Adrenal gland (tissue), 12 donors: ENCODE results near the gene MIPOL1. TPM values are rescaled to one million over a fixed set of nuclear protein-coding genes. Genes with fewer than 3 reads are reported as not detected.

Source experiments
- DNase-seq, 7 donors: peaks; one replicate each; pipeline ENCODE4 v3.0.0-alpha.2; 2019 to 2020
- H3K27ac ChIP-seq, 5 donors: fragments of 200-600 bp; sonication (generic) in 4 of 5; 1 replicate in 3 of 5; 2 replicates in 2 of 5; pipeline versions ENCODE4 v1.5.1 to v1.8.0; 2016 to 2020; ENCODE audit warnings: mild to moderate bottlenecking in 1 of 5
- H3K27me3 ChIP-seq: fragments of 200-600 bp; 2 replicates; pipeline ENCODE4 v1.8.0; 2021
- H3K36me3 ChIP-seq, 2 donors: fragments of 200-600 bp; replicated peaks in 1 of 2; 1 replicate in 1 of 2; 2 replicates in 1 of 2; pipeline versions ENCODE4 v1.5.1 to v1.8.0; 2018 to 2022
- H3K4me1 ChIP-seq, 2 donors: fragments of 200-600 bp; replicated peaks in 1 of 2; 1 replicate in 1 of 2; 2 replicates in 1 of 2; pipeline versions ENCODE4 v1.5.1 to v1.8.0; 2018 to 2021
- H3K4me3 ChIP-seq, 4 donors: fragments of 200-600 bp; sonication (generic) in 3 of 4; one replicate each; pipeline ENCODE4 v1.5.1; 2016 to 2018
- H3K9me3 ChIP-seq, 3 donors: fragments of 200-600 bp; sonication (generic) in 1 of 3; replicated peaks in 1 of 3; 1 replicate in 2 of 3; 2 replicates in 1 of 3; pipeline versions ENCODE4 v1.5.1 to v1.8.0; 2016 to 2021
- CTCF ChIP-seq, 6 experiments: fragments of 450-650 bp in 4 of 6; fragments of 200-600 bp in 2 of 6; sonication (generic) in 1 of 6; IDR thresholded peaks; 1 replicate in 5 of 6; 2 replicates in 1 of 6; pipeline versions ENCODE4 v1.5.1 to v1.8.0; 2016 to 2021; ENCODE audit warnings: antibody characterized with exemption in 6 of 6, mild to moderate bottlenecking in 2 of 6, moderate library complexity in 1 of 6
- POLR2A ChIP-seq, 2 donors: fragments of 450-650 bp; IDR thresholded peaks; one replicate each; pipeline ENCODE4 v1.6.1; 2017; ENCODE audit warnings: antibody characterized with exemption in 2 of 2, mild to moderate bottlenecking in 2 of 2, moderate library complexity in 1 of 2
- WGBS, 4 donors: extraction: QIAGEN DNeasy Blood & Tissue Kit in 2 of 4; methylation state at CpG; one replicate each; pipeline versions ENCODE4 v1.1.5 to v1.1.7; 2013 to 2017; 5-methylcytosine and 5-hydroxymethylcytosine counted together
- intact Hi-C, 2 donors: fragments of 100-400 bp; cut with DNase I; formaldehyde crosslinking; loops; one replicate each; pipeline versions ENCODE4 v1.14.1 to v1.15.0; 2022 to 2023
- polyA plus RNA-seq, 3 donors: library from polyadenylated mRNA; stranded (reverse); fragments of 200-250 nt in 2 of 3; fragments of 350-450 nt in 1 of 3; fragmentation: Illumina TruSeq in 1 of 3; extraction: RNeasy Lipid Tissue Mini Kit (QIAGEN cat#74804) in 1 of 3; gene quantifications; one replicate each; pipeline ENCODE4 v1.2.3, GENCODE V29; 2013 to 2014
- total RNA-seq, 9 donors: library from RNA; depleted of rRNA in 4 of 9; stranded (reverse); fragments of >200 nt in 4 of 9; fragments of 120-200 nt in 1 of 9; fragmentation: NEBNext Ultra II Directional in 1 of 9; extraction: Animal tissue kit (Norgen Biotek cat#: 25700) in 1 of 9; gene quantifications; one replicate each; pipeline versions ENCODE4 v1.1.0 to v1.2.4, GENCODE V29; 2013 to 2023
- donor health status: healthy with polysubstance abuse.
- donor health status: Bipolar disorder and iron deficiency.
- donor health status: DM: yes; HTN: yes; CAD: no.
- donor health status: DM: no; HTN: no; CAD: no.
- donor health status: DM: no; HTN: no; CAD: no.
- donor health status: DM: yes; HTN: yes; CAD: no.

Gene MIPOL1
- total and polyA plus RNA-seq, 12 donors: 2.6 to 19.1 (median 7.8) TPM

GRCh38 chr14:37590428-37591139, 392.8 kb downstream of the MIPOL1 start:
- DNase-seq: no peak
- Histone ChIP-seq H3K27ac (no peak overlapping the region), H3K27me3 (peaks cover 85% of the 10 kb centered on the region), H3K36me3 (no peaks in the 10 kb centered on the region), H3K4me3 (no peak overlapping the region), H3K9me3 (peaks cover 0 to 6% (median 0%) of the 10 kb centered on the region in 3 donors), H3K4me1 (peaks cover 4 to 5% of the 10 kb centered on the region in 2 donors)
- TF ChIP-seq POLR2A (IDR thresholded peaks at IDR 0.05) (no peak), CTCF (IDR thresholded peaks at IDR 0.05) (no peak)
- 22 to 29% (median 24%) methylated on average over 4 of the region's 4 CpGs for WGBS, 4 donors
- intact Hi-C loops: loop anchor here (5.0 to 10.0 kb wide), 2 partner anchors 343 to 346 kb away; no protein-coding TSS in a partner anchor

GRCh38 chr14:37591311-37591940, 393.7 kb downstream of the MIPOL1 start:
- TF ChIP-seq POLR2A (IDR thresholded peaks at IDR 0.05): no peak
- no peak for TF ChIP-seq CTCF (IDR thresholded peaks at IDR 0.05)
- 6 to 8% (median 7%) methylated on average over 20 to 45 of the region's 45 CpGs for WGBS, 4 donors
- Histone ChIP-seq H3K27me3 (peaks cover 86% of the 10 kb centered on the region), H3K9me3 (peaks cover 0 to 6% (median 0%) of the 10 kb centered on the region in 3 donors), H3K27ac (no peak overlapping the region), H3K36me3 (no peaks in the 10 kb centered on the region), H3K4me3 (no peak overlapping the region), H3K4me1 (peaks cover 10 to 12% of the 10 kb centered on the region in 2 donors)
- no peak for DNase-seq
- intact Hi-C loops: loop anchor here (5.0 to 10.0 kb wide), 2 partner anchors 344 to 347 kb away; no protein-coding TSS in a partner anchor

GRCh38 chr14:37591941-37592481, 394.3 kb downstream of the MIPOL1 start:
- peaks cover 0 to under 1% (median 0%) of the 10 kb centered on the region in 3 donors for H3K9me3 ChIP-seq
- TF ChIP-seq CTCF (IDR thresholded peaks at IDR 0.05): no peak
- TF ChIP-seq POLR2A (IDR thresholded peaks at IDR 0.05): no peak
- DNase-seq: no peak
- peaks cover 10 to 12% of the 10 kb centered on the region in 2 donors for H3K4me1 ChIP-seq
- no peaks in the 10 kb centered on the region for H3K36me3 ChIP-seq
- H3K27ac ChIP-seq: no peak overlapping the region
- WGBS, 4 donors: 6 to 45% (median 9%) methylated on average over 7 to 58 of the region's 58 CpGs
- peaks cover 86% of the 10 kb centered on the region for H3K27me3 ChIP-seq
- no peak overlapping the region for H3K4me3 ChIP-seq
- intact Hi-C loops: loop anchor here (5.0 to 10.0 kb wide), 2 partner anchors 345 to 347 kb away; no protein-coding TSS in a partner anchor
